T-cell (primary cell): Measurements from ENCODE around the gene MAMDC4. TPM values are rescaled to one million over a fixed set of nuclear protein-coding genes. Genes with fewer than 3 reads are reported as not detected.
"Not testable (repeated sequence)": the region's sequence is repeated elsewhere in the genome, so short reads cannot be mapped to it uniquely, and the experiment has no call there.

Experiments
- ATAC-seq, 4 experiments: fragments of 200-7000 bp in 3 of 4; fragments of 150-1000 bp in 1 of 4; cut with Tn5 transposase; replicated peaks in 1 of 4; 1 replicate in 3 of 4; 2 replicates in 1 of 4; pipeline ENCODE4 v1.10.0; 2021; ENCODE audit warnings: moderate library complexity in 3 of 4, mild to moderate bottlenecking in 2 of 4, moderate number of reproducible peaks in 1 of 4
- CTCF ChIA-PET, 2 donors: fragments of 300-600 bp; sonication (Branson Sonifier 250); formaldehyde crosslinking; loops; one replicate each; lab custom pipeline; 2022; ENCODE audit warnings: antibody characterized with exemption in 2 of 2; lab: Charles Lee
- POLR2A ChIA-PET, 2 donors: fragments of 300-600 bp; sonication (Branson Sonifier 250); formaldehyde crosslinking; loops; one replicate each; lab custom pipeline; 2022; ENCODE audit warnings: antibody characterized with exemption in 2 of 2; lab: Charles Lee
- DNase-seq, 35 experiments: peaks; one replicate each; pipeline versions ENCODE4 v3.0.0 to v3.0.0-alpha.2; 2013 to 2023
- H3K27ac ChIP-seq: one replicate; pipeline ENCODE4 v1.5.1; 2013; ENCODE audit warnings: low read length
- H3K27me3 ChIP-seq, 2 experiments: replicated peaks in 1 of 2; 1 replicate in 1 of 2; 2 replicates in 1 of 2; pipeline versions ENCODE4 v1.6.1 to v1.7.0; 2013; ENCODE audit warnings: low read length in 1 of 2, mixed read lengths in 1 of 2; ENCODE audit not compliant: control insufficient read depth in 2 of 2, insufficient read depth in 2 of 2; ENCODE audit errors: extremely low read depth in 1 of 2
- H3K36me3 ChIP-seq, 2 donors: 1 replicate in 1 of 2; 2 replicates in 1 of 2; pipeline versions ENCODE4 v1.6.1 to v1.7.0; 2013; ENCODE audit warnings: low read length in 1 of 2; ENCODE audit not compliant: control insufficient read depth in 2 of 2, insufficient read depth in 1 of 2; ENCODE audit errors: extremely low read depth in 1 of 2
- H3K4me1 ChIP-seq, 2 experiments: 1 replicate in 1 of 2; 2 replicates in 1 of 2; pipeline versions ENCODE4 v1.6.1 to v1.7.0; 2013; ENCODE audit warnings: low read length in 2 of 2, mixed read lengths in 1 of 2; ENCODE audit not compliant: insufficient read depth in 2 of 2, control insufficient read depth in 1 of 2; ENCODE audit errors: extremely low read depth in 1 of 2
- H3K4me3 ChIP-seq, 2 donors: 1 replicate in 1 of 2; 2 replicates in 1 of 2; pipeline versions ENCODE4 v1.5.1 to v1.7.0; 2013; ENCODE audit warnings: mild to moderate bottlenecking in 2 of 2, low read length in 1 of 2, moderate library complexity in 1 of 2; ENCODE audit not compliant: control insufficient read depth in 1 of 2; ENCODE audit errors: extremely low read depth in 1 of 2
- H3K9me3 ChIP-seq: 2 replicates; pipeline ENCODE4 v1.7.0; 2013
- H3K27ac Mint-ChIP-seq, 2 donors: one replicate each; pipeline ENCODE4 v1.8.0; 2020 to 2021; ENCODE audit warnings: mild to moderate bottlenecking in 2 of 2, mixed read lengths in 2 of 2
- H3K27me3 Mint-ChIP-seq, 2 donors: one replicate each; pipeline ENCODE4 v1.8.0; 2021 to 2022; ENCODE audit warnings: mixed read lengths in 2 of 2
- H3K36me3 Mint-ChIP-seq: one replicate; pipeline ENCODE4 v1.8.0; 2021; ENCODE audit warnings: mixed read lengths
- H3K4me1 Mint-ChIP-seq, 3 donors: one replicate each; pipeline ENCODE4 v1.8.0; 2020 to 2022; ENCODE audit warnings: mixed read lengths in 3 of 3, mild to moderate bottlenecking in 1 of 3
- H3K4me3 Mint-ChIP-seq, 3 donors: one replicate each; pipeline ENCODE4 v1.8.0; 2020 to 2022; ENCODE audit warnings: mild to moderate bottlenecking in 3 of 3, mixed read lengths in 3 of 3, moderate library complexity in 3 of 3
- H3K9me3 Mint-ChIP-seq, 3 donors: one replicate each; pipeline ENCODE4 v1.8.0; 2020 to 2022; ENCODE audit warnings: mixed read lengths in 3 of 3
- WGBS: methylation state at CpG from one replicate; pipeline ENCODE4 v1.1.5; 2013; ENCODE audit warnings: missing lambda C conversion rate; ENCODE audit not compliant: insufficient coverage; 5-methylcytosine and 5-hydroxymethylcytosine counted together
- total RNA-seq, 35 experiments: library from RNA in 6 of 35; stranded (reverse) in 6 of 35; fragments of 120-200 nt in 1 of 35; gene quantifications; one replicate each; pipeline versions ENCODE4 v1.2.1 to v1.2.4 and lab custom pipeline; 2013 to 2026

The MAMDC4 gene
- total RNA-seq, 5 donors from 2014 or later (not counting 1 experiment from before 2014, with no cell fraction given) = 3.0 to 10.7 (median 7.1) TPM

- Histone ChIP-seq H3K36me3 (peaks cover 13 to 15% of the 10 kb centered on the region in 2 donors), H3K4me3 (peak within 1 kb of the TSS; percentile 71 to 81), H3K4me1 (peaks cover 5 to 50% of the 10 kb centered on the region in 2 experiments), H3K27me3 (peaks cover 0 to 35% of the 10 kb centered on the region in 2 experiments), H3K27ac (peak within 1 kb of the TSS; percentile 38)
- H3K9me3 Mint-ChIP-seq, H3K9me3 ChIP-seq, H3K36me3 Mint-ChIP-seq, POLR2A ChIA-PET: not testable (repeated sequence)
- peak within 1 kb of the TSS; percentile 74 to 83 (median 81) for H3K4me3 Mint-ChIP-seq
- under 1% methylated on average over 13 of the region's 27 CpGs for WGBS
- peak; percentile 58 to 87 (median 76) for DNase-seq
- CTCF ChIA-PET = interaction anchor here (0.7 to 2.1 kb wide), 10 partner anchors 35 to 398 kb away, joined by 3 to 8 read pairs (median 4); partner anchors contain the start of genes CLIC3 (in 1 of the 2) and RABL6 (in 1 of the 2)
- peaks cover under 1 to 21% (median 16%) of the 10 kb centered on the region in 3 donors for H3K4me1 Mint-ChIP-seq
- H3K27me3 Mint-ChIP-seq = peaks cover under 1 to 16% of the 10 kb centered on the region in 2 donors
- peak; percentile 83 to 88 (median 86) for ATAC-seq
- peak within 1 kb of the TSS in 1 of 2 donors; percentile 15 for H3K27ac Mint-ChIP-seq
These were observed 9.7 kb upstream of the MAMDC4 start, which contains the start of gene AJM1 for GRCh38 chr9:136842380-136842948. TSS of gene AJM1 (plus strand) at chr9:136842478. CDS start at chr9:136844415, 1,937 bp downstream.

GRCh38 chr9:136843159-136843800, 8.9 kb upstream of the MAMDC4 start:
- not testable (repeated sequence) for DNase-seq
- 25% methylated on average over 11 of the region's 21 CpGs for WGBS

GRCh38 chr9:136843801-136844740, 8.1 kb upstream of the MAMDC4 start:
- not testable (repeated sequence) for H3K27ac ChIP-seq, H3K27ac Mint-ChIP-seq

More at GRCh38 chr9:136843159-136843800, 8.9 kb upstream of the MAMDC4 start:
- ATAC-seq, H3K36me3 Mint-ChIP-seq, H3K9me3 ChIP-seq, POLR2A ChIA-PET, H3K9me3 Mint-ChIP-seq, H3K27ac ChIP-seq, H3K27ac Mint-ChIP-seq: not testable (repeated sequence)
- CTCF ChIA-PET = interaction anchor here (0.7 to 2.1 kb wide), 5 partner anchors 36 to 192 kb away, joined by 3 to 8 read pairs (median 5); partner anchors contain the start of gene RABL6 (in 1 of the 2)
- H3K4me3 Mint-ChIP-seq = peak overlapping the region; percentile 57 to 64 (median 58)
- H3K27me3 ChIP-seq = peaks cover 0 to 43% of the 10 kb centered on the region in 2 experiments
- H3K4me1 ChIP-seq = peaks cover 13 to 58% of the 10 kb centered on the region in 2 experiments
- peaks cover 6 to 22% of the 10 kb centered on the region in 2 donors for H3K27me3 Mint-ChIP-seq
- peaks cover 10 to 12% of the 10 kb centered on the region in 2 donors for H3K36me3 ChIP-seq
- H3K4me3 ChIP-seq = peak overlapping the region in 1 of 2 donors; percentile 37
- H3K4me1 Mint-ChIP-seq = peaks cover 7 to 28% (median 22%) of the 10 kb centered on the region in 3 donors

DNA sequence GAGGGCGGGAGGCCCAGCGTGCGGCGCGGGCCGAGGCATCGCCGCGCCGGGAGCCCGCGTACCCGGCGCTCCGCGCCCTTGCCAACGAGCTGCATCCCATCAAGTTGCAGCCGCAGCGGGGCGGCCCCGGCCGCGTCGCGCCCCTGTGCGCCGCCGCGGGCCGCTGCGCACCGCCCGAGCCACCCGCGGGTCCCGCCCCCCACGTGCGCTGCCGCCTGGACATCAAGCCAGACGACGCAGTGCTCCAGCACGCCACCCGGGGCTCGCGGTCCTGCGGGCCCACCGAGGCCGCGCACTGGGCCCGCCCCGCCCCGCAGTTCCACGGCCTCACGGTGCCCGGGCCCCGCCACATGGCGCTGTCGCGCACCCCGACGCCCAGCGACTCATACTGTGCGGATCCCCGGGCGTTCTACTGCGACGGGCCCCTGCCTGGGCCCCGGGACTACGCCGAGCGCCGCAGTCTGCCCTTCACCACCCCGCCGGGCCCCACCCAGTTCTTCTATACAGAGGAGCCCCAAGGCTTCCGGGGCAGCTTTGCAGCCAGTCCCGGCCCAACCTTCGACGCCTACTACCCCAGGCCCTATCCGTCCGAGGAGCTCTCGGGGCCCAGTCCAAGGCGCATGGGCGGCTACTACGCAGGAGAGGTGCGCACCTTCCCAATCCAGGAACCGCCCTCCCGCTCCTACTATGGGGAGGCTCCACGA, 7.2 kb upstream of the MAMDC4 start:
- peak in 1 of 35 experiments; percentile 29 for DNase-seq
- H3K4me3 Mint-ChIP-seq = peak overlapping the region in 2 of 3 donors; percentile 13 to 54

More at GRCh38 chr9:136843801-136844740, 8.1 kb upstream of the MAMDC4 start:
- Mint-ChIP-seq H3K4me1 (peaks cover 7 to 29% (median 23%) of the 10 kb centered on the region in 3 donors), H3K27me3 (peaks cover 6 to 24% of the 10 kb centered on the region in 2 donors), H3K4me3 (peak overlapping the region; percentile 57 to 64 (median 58))
- Histone ChIP-seq H3K4me1 (peaks cover 13 to 65% of the 10 kb centered on the region in 2 experiments), H3K4me3 (peak overlapping the region in 1 of 2 donors; percentile 37), H3K27me3 (peaks cover 0 to 44% of the 10 kb centered on the region in 2 experiments)
- H3K36me3 ChIP-seq, H3K9me3 ChIP-seq, POLR2A ChIA-PET, H3K36me3 Mint-ChIP-seq, H3K9me3 Mint-ChIP-seq: not testable (repeated sequence)
- WGBS = 10% methylated on average over 94 of the region's 99 CpGs
- CTCF ChIA-PET = interaction anchor here (0.7 to 2.1 kb wide), 4 partner anchors 36 to 191 kb away, joined by 3 to 8 read pairs (median 6); partner anchors contain the start of gene RABL6 (in 1 of the 2)
- ATAC-seq = peak in 1 of 4 experiments; percentile 32
- peak in 27 of 35 experiments; percentile 29 to 70 (median 55) for DNase-seq

DNA sequence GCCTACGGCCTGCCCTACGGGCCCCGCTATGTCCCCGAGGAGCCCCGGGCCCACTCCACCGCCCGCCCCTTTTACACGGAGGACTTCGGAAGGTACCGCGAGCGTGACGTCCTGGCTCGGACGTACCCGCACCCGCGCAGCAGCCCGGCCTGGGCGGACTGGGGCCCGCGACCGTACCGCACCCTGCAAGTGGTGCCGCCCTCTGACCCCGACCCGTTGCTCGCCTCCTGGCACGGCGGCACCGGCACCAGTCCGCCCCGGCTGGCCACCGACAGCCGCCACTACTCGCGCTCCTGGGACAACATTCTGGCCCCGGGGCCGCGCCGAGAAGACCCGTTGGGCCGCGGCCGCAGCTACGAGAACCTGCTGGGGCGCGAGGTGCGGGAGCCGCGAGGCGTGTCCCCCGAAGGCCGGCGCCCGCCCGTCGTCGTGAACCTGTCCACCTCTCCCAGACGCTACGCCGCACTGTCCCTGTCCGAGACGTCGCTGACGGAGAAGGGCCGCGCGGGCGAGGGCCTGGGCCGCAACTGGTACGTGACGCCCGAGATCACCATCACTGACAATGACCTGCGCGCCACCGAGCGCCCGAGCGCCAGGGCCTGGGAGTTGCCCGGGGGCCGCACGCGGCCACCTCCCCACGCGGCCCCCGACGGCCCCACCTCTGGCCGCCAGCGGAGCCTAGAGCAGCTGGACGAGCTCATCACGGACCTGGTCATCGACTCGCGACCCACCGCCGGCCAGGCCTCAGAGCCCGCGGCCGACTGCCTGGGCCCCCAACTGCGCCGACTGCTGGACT, 6.5 kb upstream of the MAMDC4 start:
- Histone ChIP-seq H3K4me3 (no peak overlapping the region), H3K4me1 (peaks cover 16 to 77% of the 10 kb centered on the region in 2 experiments), H3K36me3 (peaks cover 0 to 2% of the 10 kb centered on the region in 2 donors), H3K9me3 (no peaks in the 10 kb centered on the region), H3K27ac (no peak overlapping the region), H3K27me3 (peaks cover 0 to 44% of the 10 kb centered on the region in 2 experiments)
- Mint-ChIP-seq H3K4me3 (peak overlapping the region in 1 of 3 donors; percentile 88), H3K27ac (no peak overlapping the region), H3K9me3 (no peaks in the 10 kb centered on the region), H3K4me1 (peaks cover 7 to 36% (median 26%) of the 10 kb centered on the region in 3 donors), H3K36me3 (no peaks in the 10 kb centered on the region), H3K27me3 (peaks cover 6 to 24% of the 10 kb centered on the region in 2 donors)
- DNase-seq (no peak), ATAC-seq (no peak)
- whole genome bisulfite sequencing = 43% methylated on average over 102 of the region's 102 CpGs
- ChIA-PET CTCF (no interaction called here), POLR2A (no interaction called here)

More for the DNA sequence above, 7.2 kb upstream of the MAMDC4 start:
- no peak overlapping the region for H3K27ac Mint-ChIP-seq
- ATAC-seq = no peak
- no peak overlapping the region for H3K4me3 ChIP-seq
- no peaks in the 10 kb centered on the region for H3K9me3 ChIP-seq
- peaks cover 7 to 34% (median 26%) of the 10 kb centered on the region in 3 donors for H3K4me1 Mint-ChIP-seq
- peaks cover 3 to 7% of the 10 kb centered on the region in 2 donors for H3K36me3 ChIP-seq
- H3K4me1 ChIP-seq = peaks cover 14 to 70% of the 10 kb centered on the region in 2 experiments
- no peaks in the 10 kb centered on the region for H3K36me3 Mint-ChIP-seq
- H3K27me3 ChIP-seq = peaks cover 0 to 44% of the 10 kb centered on the region in 2 experiments
- H3K9me3 Mint-ChIP-seq = no peaks in the 10 kb centered on the region
- POLR2A ChIA-PET = no interaction called here
- CTCF ChIA-PET = no interaction called here
- no peak overlapping the region for H3K27ac ChIP-seq
- peaks cover 6 to 24% of the 10 kb centered on the region in 2 donors for H3K27me3 Mint-ChIP-seq
- 23% methylated on average over 88 of the region's 88 CpGs for WGBS
